ENCODE measurements around the gene MYCBP.

DNA sequence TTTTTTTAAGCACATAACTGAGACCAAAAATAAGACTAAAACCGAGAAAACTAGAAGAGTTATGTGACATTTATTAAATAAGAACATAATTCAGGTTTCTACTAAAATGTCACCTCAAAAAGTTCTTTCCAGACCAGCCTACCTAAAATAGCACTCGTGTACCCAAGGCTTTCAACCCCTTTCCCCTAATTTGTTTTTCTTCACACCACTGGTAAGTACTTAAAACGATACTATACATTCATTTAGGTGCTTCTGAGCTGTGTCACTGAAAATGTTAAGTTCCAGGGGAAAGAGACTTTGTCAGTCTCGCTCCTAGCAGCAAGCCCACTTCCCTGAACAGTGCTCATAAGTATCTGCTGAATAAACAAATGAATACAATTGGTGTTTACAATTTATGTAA is 20.4 kb downstream of the MYCBP start:
- TF ChIP-seq, protein P1, sequence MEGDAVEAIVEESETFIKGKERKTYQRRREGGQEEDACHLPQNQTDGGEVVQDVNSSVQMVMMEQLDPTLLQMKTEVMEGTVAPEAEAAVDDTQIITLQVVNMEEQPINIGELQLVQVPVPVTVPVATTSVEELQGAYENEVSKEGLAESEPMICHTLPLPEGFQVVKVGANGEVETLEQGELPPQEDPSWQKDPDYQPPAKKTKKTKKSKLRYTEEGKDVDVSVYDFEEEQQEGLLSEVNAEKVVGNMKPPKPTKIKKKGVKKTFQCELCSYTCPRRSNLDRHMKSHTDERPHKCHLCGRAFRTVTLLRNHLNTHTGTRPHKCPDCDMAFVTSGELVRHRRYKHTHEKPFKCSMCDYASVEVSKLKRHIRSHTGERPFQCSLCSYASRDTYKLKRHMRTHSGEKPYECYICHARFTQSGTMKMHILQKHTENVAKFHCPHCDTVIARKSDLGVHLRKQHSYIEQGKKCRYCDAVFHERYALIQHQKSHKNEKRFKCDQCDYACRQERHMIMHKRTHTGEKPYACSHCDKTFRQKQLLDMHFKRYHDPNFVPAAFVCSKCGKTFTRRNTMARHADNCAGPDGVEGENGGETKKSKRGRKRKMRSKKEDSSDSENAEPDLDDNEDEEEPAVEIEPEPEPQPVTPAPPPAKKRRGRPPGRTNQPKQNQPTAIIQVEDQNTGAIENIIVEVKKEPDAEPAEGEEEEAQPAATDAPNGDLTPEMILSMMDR (IDR thresholded peaks at IDR 0.05; ENCODE audit: poor library complexity): no peak
- no peak for TF ChIP-seq EZH2 (IDR thresholded peaks at IDR 0.05; ENCODE audit: borderline replicate concordance)

Measured in hepatocyte (in vitro differentiated cells).